Skin of body (tissue), 2 donors: ENCODE results near the gene S100A4. TPM values are rescaled to one million over a fixed set of nuclear protein-coding genes. Genes with fewer than 3 reads are reported as not detected.
"Not testable (repeated sequence)": the region's sequence is repeated elsewhere in the genome, so short reads cannot be mapped to it uniquely, and the experiment has no call there.

Experiments
- DNase-seq: peaks from one replicate; lab custom pipeline; 2025; lab: John Stamatoyannopoulos, UW
- total RNA-seq: library from RNA; depleted of rRNA; stranded (reverse); fragments of >200 nt; gene quantifications from one replicate; pipeline ENCODE4 v1.2.3, GENCODE V29; 2014

S100A4 gene
- total RNA-seq, 1 donor from 2014 or later, result 102 TPM

DNA sequence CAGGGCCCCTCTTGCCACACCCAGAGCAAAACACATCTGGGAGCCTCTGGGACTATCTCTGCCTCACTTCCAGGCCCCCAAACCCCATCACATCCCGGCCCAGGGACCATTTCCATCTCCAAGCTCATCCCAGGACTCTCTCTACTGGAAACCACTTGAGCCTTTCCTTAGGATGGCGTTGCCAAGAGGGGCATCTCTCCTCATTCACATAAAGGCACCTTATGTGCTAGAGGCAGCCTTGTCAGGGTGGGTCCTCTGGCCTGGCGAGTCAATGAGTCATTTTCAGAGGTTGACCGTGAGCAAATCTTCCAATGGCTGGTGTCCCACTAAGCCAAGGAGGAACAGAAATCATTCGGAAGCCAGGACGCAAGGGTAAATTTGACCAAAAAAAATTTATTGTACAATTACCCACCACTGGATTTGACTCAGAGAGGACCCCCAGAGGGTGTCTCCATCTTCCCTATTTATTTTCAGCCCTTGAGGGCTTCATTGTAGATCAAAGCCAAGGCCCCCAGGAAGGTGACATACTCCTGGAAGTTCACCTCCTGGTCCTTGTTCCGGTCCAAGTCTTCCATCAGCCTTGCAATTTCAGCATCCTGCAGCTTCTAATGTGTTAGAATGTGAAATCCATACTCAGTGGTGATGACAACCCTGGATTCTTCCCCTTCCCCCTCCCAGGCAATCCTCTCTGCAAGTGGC, 11.2 kb downstream of the S100A4 start:
- DNase-seq, result no peak

DNA sequence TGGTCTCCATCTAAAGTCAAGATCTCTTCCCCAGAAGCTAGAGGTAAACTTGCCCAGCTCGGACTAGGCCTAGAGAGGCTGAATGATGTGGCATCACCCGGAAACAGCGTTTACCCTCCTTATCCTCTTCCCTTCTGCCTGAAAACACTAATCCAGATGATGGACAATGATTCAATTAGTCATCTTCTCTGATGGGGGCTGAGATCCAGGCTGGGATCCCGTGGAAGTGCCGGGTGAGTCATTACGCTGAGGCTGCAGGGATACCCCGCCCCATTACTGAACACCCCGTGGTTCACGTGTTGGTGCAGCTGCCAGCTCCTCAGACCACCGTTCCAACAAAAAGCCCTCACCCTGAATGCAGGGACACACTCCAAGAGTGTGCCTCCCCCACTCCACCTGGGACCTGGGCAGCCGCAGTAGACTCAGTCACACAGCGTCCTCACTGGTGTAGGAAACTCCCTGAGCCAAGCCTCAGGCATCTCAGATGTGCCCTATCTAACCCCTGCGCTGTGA, 11.9 kb downstream of the S100A4 start:
- DNase-seq, result no peak

DNA sequence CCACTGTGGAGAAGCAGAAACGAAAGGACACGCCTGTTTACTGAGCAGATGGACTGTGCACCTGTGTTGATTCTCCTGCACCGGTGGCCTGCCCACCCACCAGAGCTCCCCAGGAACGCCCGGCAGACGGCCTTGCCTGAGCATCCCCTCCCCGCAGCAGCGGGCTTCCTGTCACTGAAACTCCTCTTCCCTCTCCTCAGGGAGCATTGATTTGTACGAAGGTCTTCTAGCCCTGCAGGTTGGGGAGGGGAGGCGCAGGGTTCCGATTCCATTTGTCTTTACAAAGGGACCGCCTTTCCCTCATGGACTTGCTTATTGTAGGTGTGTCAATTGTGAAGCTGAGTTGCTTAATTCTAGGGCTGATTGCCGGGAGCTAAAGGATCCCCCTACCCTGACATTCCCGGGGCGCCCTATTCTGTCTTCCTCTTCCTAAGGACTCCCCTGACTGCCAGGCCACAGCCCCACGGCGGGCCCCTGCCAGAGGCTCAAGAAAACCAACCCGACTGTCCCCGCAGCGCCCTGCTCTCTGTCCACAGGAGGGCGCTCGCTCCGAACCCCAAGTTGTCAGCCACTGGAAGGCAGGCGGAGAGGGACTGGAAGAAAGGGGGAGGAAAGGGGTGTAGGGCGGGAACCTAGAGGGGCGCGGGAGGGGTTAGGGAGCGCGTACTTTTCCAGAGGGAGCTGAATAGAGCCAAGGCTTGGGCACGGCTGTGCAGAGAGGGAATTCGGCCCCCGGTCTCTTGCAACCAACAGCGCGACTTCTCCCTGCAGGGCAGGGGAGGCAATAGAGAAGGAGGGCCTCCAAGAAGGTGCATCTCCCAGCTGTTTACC, 12.6 kb downstream of the S100A4 start:
- DNase-seq, result peak; percentile 87

DNA sequence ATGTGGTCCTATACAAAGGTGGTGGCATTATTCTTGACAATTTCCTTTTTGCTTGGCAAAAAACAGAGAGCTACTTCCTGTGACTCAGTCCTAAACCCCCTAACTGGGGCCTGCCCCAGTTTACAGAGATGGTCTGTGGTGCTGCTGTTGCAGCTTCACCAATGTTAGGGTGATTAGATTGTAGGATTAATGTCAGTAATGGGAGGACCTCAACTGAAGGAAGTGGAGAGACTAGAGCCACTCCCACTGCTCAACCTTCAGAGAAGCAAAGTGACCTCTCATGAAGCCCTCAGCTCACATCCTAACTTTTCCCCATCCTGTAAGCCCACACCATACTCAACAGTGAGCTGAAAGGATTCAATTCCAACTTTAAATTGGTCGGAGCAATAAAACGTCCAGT, 13.4 kb downstream of the S100A4 start:
- no peak for DNase-seq

DNA sequence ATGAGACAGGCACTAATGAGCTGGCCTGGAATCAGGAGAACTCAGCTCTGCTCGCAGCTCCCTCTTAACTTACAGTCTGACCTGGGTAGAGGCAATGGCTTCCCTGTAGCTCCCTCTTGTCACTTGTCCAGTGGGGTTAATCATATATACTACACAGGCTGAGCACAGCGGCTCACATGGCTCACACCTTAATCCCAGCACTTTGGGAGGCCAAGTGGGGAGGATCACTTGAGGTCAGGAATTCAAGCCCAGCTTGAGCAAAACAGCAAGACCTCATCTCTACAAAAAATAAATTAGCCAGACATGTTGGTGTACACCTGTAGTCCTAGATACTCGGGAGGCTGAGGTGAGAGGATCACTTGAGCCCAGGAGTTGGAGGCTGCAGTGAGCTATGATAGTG, 14.0 kb downstream of the S100A4 start:
- no peak for DNase-seq

DNA sequence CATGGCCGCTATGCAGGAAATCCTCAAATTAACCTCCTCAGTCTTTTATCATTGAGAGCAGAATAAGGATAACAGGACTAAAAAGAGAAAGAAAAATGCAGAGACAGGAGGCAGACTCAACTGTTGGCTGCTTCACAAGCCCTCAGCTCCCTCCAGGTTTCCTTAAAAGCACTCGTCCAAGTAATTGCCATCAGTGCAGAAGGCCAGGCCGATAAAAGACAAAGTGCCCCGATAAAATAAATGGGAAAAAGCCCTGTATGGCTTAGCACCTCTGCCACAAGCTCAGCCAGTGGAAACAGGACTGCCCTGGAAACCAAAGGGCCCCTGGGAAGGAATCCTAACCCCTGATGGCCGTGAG, 17.9 kb downstream of the S100A4 start:
- no peak for DNase-seq

DNA sequence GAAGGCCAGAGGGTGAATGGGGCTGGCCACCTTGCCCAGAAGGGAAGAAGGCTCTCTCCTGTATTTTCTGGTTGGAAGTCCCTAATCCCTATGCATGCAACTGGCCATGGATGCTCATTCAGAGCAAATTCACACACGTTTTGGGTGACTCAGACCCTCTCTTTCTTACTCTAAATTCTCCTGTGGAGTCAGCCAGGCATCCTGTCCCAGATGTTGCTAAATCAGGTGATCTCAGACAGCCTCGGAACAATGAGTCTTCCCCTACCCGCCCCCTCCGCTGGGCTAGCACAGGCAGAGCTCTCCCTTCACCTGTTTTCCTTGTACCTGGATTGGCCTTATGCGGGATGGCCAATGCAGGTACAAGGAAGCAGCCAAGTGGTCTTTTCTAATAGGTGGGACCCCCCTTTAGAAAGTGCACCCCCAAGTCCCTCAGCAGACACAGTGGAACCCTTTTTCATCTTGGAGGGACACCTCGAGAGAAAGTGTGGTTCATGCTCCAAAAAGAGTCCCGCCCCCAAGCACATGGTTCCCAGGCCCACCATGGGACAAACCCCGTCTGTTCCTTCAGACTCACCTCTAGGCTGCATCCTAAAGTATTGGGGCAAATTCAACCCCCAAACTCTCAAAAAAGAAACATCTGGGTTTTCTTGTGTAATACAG, 18.5 kb downstream of the S100A4 start:
- DNase-seq, result no peak

DNA sequence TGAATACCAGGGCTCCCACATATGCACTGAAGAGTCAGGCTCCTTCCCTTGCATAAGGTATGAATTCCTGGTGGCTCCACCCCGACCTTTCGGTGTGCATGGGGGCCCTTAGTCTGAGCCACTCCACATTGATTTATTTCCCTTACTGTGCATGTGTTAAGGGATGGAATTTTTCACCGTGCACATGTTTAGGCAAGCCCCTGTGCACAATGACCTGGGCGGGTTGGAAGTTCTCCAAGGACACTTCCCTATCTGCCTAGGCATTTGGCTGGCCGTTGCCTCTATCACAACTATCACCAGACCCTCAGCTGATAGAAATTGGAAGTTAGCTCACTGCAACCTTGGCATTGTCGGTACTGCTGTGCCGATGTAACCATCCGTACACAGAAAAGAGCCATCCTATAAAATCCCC, 19.5 kb downstream of the S100A4 start:
- DNase-seq, result no peak

DNA sequence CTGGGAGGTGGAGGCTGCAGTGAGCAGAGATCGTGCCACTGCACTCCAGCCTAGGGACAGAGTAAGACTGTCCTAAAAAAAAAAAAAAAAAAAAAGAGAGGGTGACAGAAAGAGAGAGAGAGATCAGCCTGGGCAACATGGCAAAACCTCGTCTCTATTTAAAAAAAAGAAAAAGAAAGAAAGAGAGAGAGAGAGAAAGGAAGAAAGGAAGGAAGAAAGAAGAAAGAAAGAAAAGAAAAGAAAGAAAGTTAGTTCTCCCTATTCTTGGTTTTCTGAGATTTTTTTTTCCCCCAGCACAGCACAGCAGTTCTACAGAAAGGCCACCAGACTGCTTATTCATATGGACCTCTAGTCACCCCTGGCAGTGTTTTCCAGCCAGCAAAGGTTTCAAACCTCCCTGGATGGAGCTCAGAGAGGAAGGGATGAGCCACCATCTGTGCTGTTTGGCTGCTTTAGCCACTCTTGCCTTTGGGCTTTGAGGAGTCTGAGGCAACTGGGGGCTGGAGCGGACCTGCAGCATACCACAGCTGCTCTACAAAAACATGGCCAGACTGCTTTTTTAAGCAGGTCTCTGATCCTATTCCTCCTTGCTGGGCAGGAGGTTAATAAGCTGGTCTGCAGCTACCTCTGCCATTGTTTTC, 20.4 kb downstream of the S100A4 start:
- DNase-seq, result no peak

DNA sequence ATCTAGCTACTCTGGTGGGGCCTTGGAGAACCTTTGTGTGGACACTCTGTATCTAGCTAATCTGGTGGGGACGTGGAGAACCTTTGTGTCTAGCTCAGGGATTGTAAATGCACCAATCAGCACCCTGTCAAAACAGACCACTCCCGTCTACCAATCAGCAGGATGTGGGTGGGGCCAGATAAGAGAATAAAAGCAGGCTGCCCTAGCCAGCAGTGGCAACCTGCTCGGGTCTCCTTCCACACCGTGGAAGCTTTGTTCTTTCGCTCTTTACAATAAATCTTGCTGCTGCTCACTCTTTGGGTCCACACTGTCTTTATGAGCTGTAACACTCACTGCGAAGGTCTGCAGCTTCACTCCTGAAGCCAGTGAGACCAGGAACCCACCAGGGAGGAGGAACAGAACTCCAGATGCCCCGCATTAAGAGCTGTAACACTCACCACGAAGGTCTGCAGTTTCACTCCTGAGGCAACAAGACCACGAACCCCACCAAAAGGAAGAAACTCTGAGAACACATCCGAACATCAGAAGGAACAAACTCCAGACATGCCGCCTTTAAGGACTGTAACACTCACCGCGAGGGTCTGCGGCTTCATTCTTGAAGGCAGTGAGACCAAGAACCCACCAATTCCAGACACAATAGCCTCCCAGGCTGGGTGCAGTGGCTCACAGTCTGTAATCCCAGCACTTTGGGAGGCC, 23.1 kb downstream of the S100A4 start:
- not testable (repeated sequence) for DNase-seq

DNA sequence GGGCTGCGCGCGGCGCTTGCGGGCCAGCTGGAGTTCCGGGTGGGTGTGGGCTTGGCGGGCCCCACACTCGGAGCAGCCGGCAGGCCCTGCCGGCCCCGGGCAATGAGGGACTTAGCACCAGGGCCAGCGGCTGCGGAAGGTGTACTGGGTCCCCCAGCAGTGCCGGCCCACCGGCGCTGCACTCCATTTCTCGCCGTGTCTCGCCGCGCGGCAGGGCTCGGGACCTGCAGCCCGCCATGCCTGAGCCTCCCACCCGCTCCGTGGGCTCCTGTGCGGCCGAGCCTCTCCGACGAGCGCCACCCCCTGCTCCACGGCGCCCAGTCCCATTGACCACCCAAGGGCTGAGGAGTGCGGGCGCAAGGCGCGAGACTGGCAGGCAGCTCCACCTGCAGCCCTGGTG, 23.8 kb downstream of the S100A4 start:
- not testable (repeated sequence) for DNase-seq

DNA sequence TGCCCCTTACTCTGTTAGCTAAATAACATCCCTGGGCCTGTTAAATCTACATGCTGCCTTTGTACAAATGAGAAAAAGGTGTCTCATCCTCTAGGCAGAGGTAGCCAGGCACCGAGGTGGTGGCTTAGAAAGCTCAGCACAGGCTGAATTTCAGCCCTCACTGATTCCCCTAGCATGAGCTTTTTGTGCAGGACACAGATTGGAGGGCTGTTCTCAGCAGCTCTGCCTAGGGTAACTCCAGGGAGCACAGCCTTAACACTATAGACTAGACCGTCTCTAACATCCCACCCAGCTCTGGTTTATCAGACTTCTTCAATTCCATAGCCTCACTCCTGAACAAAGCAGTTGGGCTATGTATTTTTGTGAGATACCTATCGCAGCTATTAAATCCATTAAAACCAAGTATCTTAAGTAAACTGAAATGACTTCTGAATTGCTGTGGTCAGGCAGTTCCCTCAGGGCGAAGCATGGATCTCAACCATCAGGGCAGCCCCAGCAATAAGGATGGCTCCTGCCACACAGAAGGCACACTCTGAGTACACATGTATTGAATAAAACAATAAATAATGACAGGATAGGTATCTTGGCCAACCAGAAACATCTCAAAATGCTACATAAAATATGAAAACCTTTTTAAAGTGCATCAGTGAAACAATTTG, 24.7 kb downstream of the S100A4 start:
- no peak for DNase-seq

DNA sequence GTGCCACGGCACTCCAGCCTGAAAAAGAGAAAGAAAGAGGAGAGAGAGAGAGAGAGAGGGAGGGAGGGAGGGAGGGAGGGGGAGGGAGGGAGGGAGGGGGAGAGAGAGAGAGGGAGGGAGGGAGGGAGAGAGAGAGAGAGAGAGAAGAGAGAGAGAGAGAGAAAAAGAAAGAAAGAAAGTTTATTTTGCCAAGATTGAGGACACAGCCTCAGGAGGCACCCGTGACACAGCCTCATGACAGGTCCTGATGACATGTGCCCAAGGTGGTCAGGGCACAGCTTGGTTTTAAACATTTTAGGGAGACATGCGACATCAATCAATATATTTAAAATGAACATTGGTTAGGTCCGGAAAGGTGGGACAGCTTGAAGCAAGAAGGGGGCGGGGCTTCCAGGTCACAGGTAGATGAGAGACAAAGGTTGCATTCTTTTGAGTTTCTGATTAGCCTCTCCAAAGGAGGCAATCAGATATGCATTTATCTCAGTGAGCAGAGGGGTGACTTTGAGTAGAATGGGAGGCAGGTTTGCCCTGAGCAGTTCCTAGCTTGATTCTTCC, 25.4 kb downstream of the S100A4 start:
- DNase-seq, result not testable (repeated sequence)

DNA sequence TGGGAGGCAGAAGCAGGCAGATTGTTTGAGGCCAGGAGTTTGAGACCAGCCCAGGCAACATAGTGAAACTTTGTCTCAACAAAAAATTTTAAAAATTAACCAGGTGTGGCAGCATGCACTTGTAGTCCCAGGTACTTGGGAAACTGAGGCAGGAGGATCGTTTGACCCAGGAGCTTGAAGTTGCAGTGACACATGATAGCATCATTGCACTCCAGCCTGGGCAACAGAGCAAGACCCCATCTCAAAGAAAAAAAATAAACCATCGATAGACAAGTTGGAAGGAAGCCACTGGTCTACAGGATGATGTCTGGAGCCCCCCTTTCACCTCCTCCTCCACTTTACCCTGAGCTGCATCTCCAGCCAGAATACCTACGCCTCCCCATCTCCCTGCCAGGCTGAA, 26.4 kb downstream of the S100A4 start:
- DNase-seq, result no peak

DNA sequence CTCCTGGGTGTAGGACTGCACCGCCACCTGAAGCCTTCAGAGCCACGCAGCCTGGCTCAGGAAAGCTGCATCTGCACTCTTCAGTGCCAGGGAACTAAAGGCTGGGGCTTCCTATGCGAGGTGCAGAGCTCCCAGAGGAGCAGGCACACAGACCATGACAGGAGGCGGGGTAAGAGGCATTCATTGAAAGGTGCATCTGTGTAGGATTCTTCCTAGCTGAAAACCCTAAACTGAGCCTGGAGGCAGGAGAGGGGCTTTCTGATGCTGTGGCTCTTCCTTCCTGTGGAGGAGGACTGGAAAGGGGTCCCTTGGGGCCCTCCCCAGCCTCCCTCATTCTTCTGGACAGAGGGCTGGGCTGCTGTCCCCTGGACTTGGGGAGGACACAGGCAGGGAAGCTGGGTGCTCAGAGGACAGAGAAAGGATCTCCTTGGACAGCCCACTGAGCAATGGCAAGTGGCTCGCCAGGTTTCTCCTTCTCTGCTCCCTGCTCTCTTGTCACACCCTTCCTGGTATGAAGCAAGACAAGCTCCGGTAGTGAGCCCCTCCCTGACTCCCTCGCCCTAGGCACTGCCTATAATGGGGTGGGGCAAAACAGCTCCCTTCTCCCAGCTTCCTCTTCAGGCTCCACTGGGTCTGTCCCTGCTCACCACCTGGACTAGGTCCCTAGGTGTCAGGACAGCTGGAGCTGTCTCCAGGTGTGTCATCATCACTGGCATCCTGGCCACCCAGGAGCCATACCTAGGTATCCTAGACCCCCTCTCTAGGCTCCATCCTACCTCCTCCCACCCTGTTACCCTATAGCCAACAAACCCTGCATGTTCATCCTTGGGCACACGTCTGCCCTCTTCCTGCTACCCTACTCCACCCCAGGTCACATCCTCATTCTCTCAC, 29.9 kb downstream of the S100A4 start:
- no peak for DNase-seq

DNA sequence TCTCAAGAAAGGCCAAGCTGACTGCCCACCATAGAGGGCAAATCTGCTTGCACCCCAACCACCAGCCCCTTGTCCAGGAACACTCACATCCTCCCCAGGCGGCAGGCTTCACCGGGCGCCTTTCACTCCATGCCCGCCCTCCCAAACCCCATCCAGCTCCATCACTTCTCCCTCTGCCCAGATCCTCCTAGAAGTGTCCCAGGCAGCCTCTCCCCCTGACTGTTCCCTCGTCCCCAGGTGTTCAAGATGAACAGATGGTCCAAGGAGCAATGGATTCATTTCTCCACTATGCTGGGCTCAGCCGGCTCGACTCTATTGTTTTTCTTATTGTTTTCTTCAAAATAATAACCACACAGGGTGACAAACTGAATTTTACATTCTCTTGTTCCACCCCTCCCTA, 31.9 kb downstream of the S100A4 start:
- no peak for DNase-seq

DNA sequence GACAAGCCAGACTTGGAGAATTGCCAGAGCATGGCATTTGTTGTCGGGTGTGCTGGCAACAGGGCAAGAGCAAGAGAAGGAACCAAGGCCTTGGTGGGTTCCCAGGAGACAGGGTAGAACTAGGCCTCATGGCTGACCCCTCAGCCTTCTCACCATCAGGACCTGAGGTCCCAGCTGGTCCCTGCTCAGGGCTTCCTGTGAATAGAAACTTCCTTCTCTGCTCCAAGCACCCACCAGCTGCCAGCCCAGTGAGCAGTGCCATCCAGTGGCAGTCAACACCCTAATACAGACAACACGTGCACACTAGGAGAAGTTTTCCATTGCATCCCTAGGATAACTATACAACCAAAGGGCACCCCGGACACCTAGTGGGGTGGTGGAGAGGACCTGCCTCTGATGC, 32.6 kb downstream of the S100A4 start:
- no peak for DNase-seq

DNA sequence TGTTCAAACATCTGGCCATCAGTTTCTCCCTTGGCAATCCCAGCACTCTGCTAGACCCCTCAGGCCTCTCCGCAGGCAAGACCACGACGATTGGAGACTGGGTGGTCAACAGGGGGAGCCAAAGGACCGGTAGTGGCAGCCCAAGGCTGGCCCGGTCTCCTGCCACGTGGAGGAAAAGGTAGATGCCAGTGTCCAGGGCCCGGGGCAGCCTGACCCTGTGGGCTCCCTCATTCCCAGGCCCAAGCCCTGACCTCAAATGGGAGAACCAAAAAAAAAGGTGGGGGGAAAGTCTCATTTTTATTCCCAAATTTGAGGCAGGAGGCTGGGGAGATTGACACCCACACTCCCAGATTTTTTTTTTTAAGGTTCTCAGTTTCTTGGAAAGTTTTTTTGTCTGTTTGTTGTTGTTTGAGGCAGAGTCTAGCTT, 34.6 kb downstream of the S100A4 start:
- peak; percentile 41 for DNase-seq

DNA sequence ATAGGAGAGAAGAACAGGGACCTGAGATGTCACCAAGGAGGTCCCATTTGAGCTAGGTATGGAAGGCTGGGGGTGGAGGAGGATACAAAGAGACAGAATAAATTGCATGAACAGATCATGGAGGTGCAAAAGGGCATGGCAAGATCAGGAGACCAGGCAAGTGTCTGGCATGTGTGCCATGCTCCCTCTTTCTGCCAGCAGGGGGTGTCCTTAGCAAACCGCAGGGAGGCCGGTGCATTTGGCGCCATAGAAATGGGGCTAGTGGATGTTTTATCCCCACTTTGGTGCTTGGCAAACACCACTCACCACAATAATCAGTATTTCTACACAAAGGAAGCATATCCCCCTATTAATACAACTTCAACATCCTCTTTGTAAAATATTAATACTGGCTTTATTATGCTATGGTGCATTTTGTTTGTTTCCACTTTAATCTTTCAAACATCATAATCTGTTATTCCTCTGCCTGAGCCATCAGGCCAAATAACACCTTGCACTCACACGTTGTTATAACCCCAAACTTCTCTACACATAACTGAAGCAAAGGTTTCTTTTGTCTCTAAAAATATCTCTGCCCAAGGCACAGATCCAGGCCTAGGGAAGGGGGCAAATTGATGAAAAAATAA, 35.8 kb downstream of the S100A4 start:
- DNase-seq, result no peak
